ENCODE data around the gene ATP2B3.

The ATP2B3 gene

DNA sequence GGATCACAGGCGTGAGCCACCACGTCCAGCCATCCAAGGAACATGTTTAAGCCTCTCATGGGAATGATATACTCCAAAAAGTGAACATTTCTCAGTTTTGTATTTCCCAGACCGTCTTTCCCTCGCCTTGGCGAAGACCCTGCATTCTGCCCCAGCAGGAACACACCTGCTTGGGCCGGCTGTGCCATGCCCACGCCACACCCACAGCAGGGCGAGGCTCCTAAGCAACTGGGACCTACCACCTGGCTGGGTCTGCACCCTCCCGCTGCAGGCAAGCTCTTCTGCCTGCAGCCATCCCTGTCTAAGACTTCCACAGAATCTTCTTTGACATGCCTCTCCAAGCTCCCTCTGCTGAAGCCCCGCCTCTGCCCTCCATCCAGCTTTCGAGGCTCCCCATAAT lies 77.9 kb downstream of the ATP2B3 start:
- no peak for TF ChIP-seq EZH2 (IDR thresholded peaks at IDR 0.05; ENCODE audit: borderline replicate concordance, low read length)
- H3K36me3 ChIP-seq (ENCODE audit: insufficient read depth, low read length) = peaks cover 6% of the 10 kb centered on the region; the same call in 1 of the 2 replicates
- H3K4me3 ChIP-seq (ENCODE audit: low read depth, low read length, poor library complexity, severe bottlenecking) = no peak overlapping the region
- H3K9ac ChIP-seq (ENCODE audit: low read length) = no peak overlapping the region
- no peaks in the 10 kb centered on the region for H3F3A ChIP-seq (ENCODE audit: insufficient read depth, low read length)
- H4K20me1 ChIP-seq (ENCODE audit: insufficient read depth, low read length) = no peaks in the 10 kb centered on the region
- no peak overlapping the region for H3K4me2 ChIP-seq (ENCODE audit: low read length)
- H3K9me2 ChIP-seq (ENCODE audit: low read depth, low read length) = no peaks in the 10 kb centered on the region
- no peaks in the 10 kb centered on the region for H3K9me3 ChIP-seq (ENCODE audit: low read length)
- H3K79me2 ChIP-seq (ENCODE audit: insufficient read depth, low read length) = no peaks in the 10 kb centered on the region
- no peak overlapping the region for H2AFZ ChIP-seq (ENCODE audit: low read length)
- H3K4me1 ChIP-seq (ENCODE audit: insufficient read depth, low read length, severe bottlenecking) = peaks cover 42% of the 10 kb centered on the region
- H3K27me3 ChIP-seq (ENCODE audit: insufficient read depth, low read length) = no peaks in the 10 kb centered on the region
- no peak overlapping the region for H3K27ac ChIP-seq (ENCODE audit: low read depth, low read length, poor library complexity, severe bottlenecking)

DNA sequence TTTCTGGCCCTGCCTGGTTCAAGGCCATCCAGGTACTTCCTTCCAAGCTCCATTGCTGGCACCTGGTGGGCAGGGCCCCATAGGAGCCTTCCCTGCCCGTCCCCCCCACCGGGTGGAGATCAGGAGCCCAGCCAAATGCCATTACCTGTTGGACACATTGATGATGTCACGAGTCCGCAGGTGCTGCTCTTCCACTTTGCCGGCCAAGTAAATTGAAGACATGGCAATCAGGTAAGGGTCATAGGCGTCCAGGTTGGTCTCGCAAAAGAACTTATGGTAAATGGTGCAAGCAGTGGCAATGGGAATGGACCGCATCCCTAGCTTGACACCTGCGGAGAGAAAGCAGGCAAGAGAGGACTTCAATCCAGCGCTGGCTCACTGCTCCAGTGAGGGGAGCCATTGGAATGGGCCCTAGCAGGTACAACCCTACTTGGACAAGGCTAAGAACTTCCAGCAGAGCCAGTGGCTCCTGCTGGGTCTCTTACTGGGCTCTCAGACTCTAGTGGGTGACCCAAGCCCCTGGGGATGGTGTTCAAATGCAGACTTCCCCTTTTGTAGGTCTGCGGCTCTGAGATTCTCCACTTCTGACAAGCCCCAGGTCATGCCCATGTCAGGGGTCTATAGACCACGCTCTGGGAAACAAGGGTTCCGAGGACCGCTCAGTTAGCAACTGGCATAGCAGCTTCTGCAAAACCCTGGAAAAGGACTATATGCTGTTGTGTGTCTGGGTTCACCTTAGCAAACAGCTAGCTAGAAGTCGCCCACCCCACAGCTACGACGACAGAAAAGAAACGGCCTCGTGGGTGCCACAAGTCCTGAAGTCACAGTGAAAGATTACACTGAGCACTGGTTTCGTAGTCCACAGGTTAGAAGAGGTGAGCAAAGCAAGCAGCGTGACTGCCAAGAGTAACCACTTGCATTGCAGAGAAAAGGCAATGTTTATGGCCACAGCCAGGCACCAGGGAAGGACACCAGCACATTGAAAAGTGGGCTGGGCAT lies 78.7 kb downstream of the ATP2B3 start:
- Histone ChIP-seq H3K4me3 (ENCODE audit: low read depth, low read length, poor library complexity, severe bottlenecking) (peak overlapping the region; percentile 73), H3K4me2 (ENCODE audit: low read length) (no peak overlapping the region)

DNA sequence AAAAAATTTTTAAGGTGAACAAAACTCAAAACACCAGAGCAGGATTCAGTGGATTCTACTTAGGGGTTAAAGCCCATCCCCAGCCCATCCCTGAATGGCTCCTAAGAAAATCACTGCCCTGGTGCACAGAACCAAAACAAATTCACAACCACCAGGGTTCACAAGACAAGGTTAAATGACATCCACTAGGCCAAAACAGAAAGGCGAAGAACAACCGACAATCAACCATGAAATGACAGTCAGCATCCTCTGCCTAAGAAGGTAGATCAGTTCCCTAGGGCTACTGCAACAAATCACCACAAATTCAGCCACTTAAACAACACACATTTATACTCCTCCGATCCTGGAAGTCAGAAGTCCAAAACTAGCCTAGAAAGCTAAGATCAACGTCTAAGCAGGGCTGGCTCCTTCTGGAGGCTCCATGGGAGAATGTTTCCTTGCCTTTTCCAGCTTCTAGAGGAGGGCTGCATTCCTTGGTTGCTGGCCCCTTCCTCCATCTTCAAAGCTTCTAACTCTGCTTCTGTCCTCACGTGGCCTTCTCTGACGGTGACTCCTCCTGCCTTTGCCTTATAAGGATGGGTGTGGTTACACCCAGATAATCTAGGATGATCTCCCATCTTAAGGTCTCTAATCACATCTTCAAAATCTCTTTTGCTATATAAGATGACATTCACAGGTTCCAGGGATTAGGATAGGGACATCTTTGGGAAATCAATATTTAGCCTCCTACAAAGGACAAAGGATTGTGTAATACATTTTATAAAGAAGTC lies 79.7 kb downstream of the ATP2B3 start:
- Histone ChIP-seq H4K20me1 (ENCODE audit: insufficient read depth, low read length) (no peaks in the 10 kb centered on the region), H3K4me1 (ENCODE audit: insufficient read depth, low read length, severe bottlenecking) (peaks cover 32% of the 10 kb centered on the region), H3K36me3 (ENCODE audit: insufficient read depth, low read length) (peaks cover 6% of the 10 kb centered on the region; the same call in 1 of the 2 replicates), H3K27me3 (ENCODE audit: insufficient read depth, low read length) (no peaks in the 10 kb centered on the region), H2AFZ (ENCODE audit: low read length) (no peak overlapping the region), H3K9ac (ENCODE audit: low read length) (no peak overlapping the region; the same call in 1 of the 2 replicates), H3K4me2 (ENCODE audit: low read length) (peak overlapping the region; percentile 81), H3K79me2 (ENCODE audit: insufficient read depth, low read length) (no peaks in the 10 kb centered on the region), H3K27ac (ENCODE audit: low read depth, low read length, poor library complexity, severe bottlenecking) (peak overlapping the region; percentile 50), H3F3A (ENCODE audit: insufficient read depth, low read length) (no peaks in the 10 kb centered on the region), H3K9me3 (ENCODE audit: low read length) (no peaks in the 10 kb centered on the region), H3K9me2 (ENCODE audit: low read depth, low read length) (no peaks in the 10 kb centered on the region), H3K4me3 (ENCODE audit: low read depth, low read length, poor library complexity, severe bottlenecking) (peak overlapping the region; percentile 73)
- TF ChIP-seq CTCF (IDR thresholded peaks at IDR 0.05; ENCODE audit: low read length) = no peak
- TF ChIP-seq EZH2 (IDR thresholded peaks at IDR 0.05; ENCODE audit: borderline replicate concordance, low read length) = no peak

More for the DNA sequence above, 78.7 kb downstream of the ATP2B3 start:
- H3K27ac ChIP-seq (ENCODE audit: low read depth, low read length, poor library complexity, severe bottlenecking) = peak overlapping the region; percentile 50
- no peaks in the 10 kb centered on the region for H4K20me1 ChIP-seq (ENCODE audit: insufficient read depth, low read length)
- H2AFZ ChIP-seq (ENCODE audit: low read length) = no peak overlapping the region
- H3F3A ChIP-seq (ENCODE audit: insufficient read depth, low read length) = no peaks in the 10 kb centered on the region
- H3K79me2 ChIP-seq (ENCODE audit: insufficient read depth, low read length) = no peaks in the 10 kb centered on the region
- no peak for TF ChIP-seq CTCF (IDR thresholded peaks at IDR 0.05; ENCODE audit: low read length)
- TF ChIP-seq EZH2 (IDR thresholded peaks at IDR 0.05; ENCODE audit: borderline replicate concordance, low read length) = no peak
- H3K36me3 ChIP-seq (ENCODE audit: insufficient read depth, low read length) = peaks cover 6% of the 10 kb centered on the region; the same call in 1 of the 2 replicates
- H3K9me2 ChIP-seq (ENCODE audit: low read depth, low read length) = no peaks in the 10 kb centered on the region
- H3K9ac ChIP-seq (ENCODE audit: low read length) = no peak overlapping the region
- H3K27me3 ChIP-seq (ENCODE audit: insufficient read depth, low read length) = no peaks in the 10 kb centered on the region
- H3K9me3 ChIP-seq (ENCODE audit: low read length) = no peaks in the 10 kb centered on the region
- H3K4me1 ChIP-seq (ENCODE audit: insufficient read depth, low read length, severe bottlenecking) = peaks cover 38% of the 10 kb centered on the region

Data from OCI-LY1 (cell line).